ENCODE data around the gene MGAT5.

GRCh38 chr2:134277223-134277622 is 23.4 kb downstream of the MGAT5 start:
- TF ChIP-seq ZNF8 (CRISPR knock-in tag; IDR thresholded peaks at IDR 0.05) (no peak), ARNTL (CRISPR knock-in tag; IDR thresholded peaks at IDR 0.05; ENCODE audit: borderline replicate concordance, low read depth) (no peak), ZNF70 (CRISPR knock-in tag; IDR thresholded peaks at IDR 0.05) (no peak), ZNF565 (CRISPR knock-in tag; conservative IDR thresholded peaks at IDR 0.05; ENCODE audit: low read depth) (no peak)
- TF ChIP-seq, protein P1, sequence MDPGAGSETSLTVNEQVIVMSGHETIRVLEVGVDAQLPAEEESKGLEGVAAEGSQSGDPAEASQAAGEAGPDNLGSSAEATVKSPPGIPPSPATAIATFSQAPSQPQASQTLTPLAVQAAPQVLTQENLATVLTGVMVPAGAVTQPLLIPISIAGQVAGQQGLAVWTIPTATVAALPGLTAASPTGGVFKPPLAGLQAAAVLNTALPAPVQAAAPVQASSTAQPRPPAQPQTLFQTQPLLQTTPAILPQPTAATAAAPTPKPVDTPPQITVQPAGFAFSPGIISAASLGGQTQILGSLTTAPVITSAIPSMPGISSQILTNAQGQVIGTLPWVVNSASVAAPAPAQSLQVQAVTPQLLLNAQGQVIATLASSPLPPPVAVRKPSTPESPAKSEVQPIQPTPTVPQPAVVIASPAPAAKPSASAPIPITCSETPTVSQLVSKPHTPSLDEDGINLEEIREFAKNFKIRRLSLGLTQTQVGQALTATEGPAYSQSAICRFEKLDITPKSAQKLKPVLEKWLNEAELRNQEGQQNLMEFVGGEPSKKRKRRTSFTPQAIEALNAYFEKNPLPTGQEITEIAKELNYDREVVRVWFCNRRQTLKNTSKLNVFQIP (CRISPR knock-in tag; IDR thresholded peaks at IDR 0.05; ENCODE audit: borderline replicate concordance, low read depth), result no peak
- TF ChIP-seq, protein P2, sequence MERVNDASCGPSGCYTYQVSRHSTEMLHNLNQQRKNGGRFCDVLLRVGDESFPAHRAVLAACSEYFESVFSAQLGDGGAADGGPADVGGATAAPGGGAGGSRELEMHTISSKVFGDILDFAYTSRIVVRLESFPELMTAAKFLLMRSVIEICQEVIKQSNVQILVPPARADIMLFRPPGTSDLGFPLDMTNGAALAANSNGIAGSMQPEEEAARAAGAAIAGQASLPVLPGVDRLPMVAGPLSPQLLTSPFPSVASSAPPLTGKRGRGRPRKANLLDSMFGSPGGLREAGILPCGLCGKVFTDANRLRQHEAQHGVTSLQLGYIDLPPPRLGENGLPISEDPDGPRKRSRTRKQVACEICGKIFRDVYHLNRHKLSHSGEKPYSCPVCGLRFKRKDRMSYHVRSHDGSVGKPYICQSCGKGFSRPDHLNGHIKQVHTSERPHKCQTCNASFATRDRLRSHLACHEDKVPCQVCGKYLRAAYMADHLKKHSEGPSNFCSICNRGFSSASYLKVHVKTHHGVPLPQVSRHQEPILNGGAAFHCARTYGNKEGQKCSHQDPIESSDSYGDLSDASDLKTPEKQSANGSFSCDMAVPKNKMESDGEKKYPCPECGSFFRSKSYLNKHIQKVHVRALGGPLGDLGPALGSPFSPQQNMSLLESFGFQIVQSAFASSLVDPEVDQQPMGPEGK (CRISPR knock-in tag; IDR thresholded peaks at IDR 0.05; ENCODE audit: borderline replicate concordance), result no peak
